NCI-H146 treated with DMSO at 0.1 percent for 48 hours (cell line): ENCODE data around the gene MCC.

Source experiments
- DNase-seq: peaks from one replicate; lab custom pipeline; 2025; ENCODE audit not compliant: unreplicated experiment; lab: John Stamatoyannopoulos, UW

Gene MCC

GRCh38 chr5:113325054-113325453 lies 163.2 kb downstream of the MCC start:
- DNase-seq, result no peak

GRCh38 chr5:113321276-113321675 lies 167.0 kb downstream of the MCC start:
- DNase-seq, result no peak

GRCh38 chr5:113320273-113320780 lies 167.9 kb downstream of the MCC start:
- no peak for DNase-seq

GRCh38 chr5:113319256-113320053 lies 168.8 kb downstream of the MCC start:
- DNase-seq, result no peak

- DNase-seq, result no peak
Measured at GRCh38 chr5:113317636-113318035, 170.6 kb downstream of the MCC start.

- no peak for DNase-seq
Measured at GRCh38 chr5:113311301-113311700, 177.0 kb downstream of the MCC start.

GRCh38 chr5:113302120-113302519 lies 186.1 kb downstream of the MCC start:
- DNase-seq, result no peak

GRCh38 chr5:113299591-113299990 lies 188.7 kb downstream of the MCC start:
- DNase-seq, result no peak

- no peak for DNase-seq
Measured at GRCh38 chr5:113296676-113297075, 191.6 kb downstream of the MCC start.

GRCh38 chr5:113295111-113295539 lies 193.1 kb downstream of the MCC start:
- DNase-seq, result no peak

GRCh38 chr5:113294311-113295110 lies 193.7 kb downstream of the MCC start:
- peak; percentile 29 for DNase-seq

GRCh38 chr5:113293975-113294310 lies 194.3 kb downstream of the MCC start:
- DNase-seq, result no peak

- DNase-seq, result no peak
Measured at GRCh38 chr5:113293068-113293974, 194.9 kb downstream of the MCC start.

- DNase-seq, result no peak
Measured at GRCh38 chr5:113292462-113292861, 195.8 kb downstream of the MCC start.

- DNase-seq, result no peak
Measured at GRCh38 chr5:113283558-113283957, 204.7 kb downstream of the MCC start.

GRCh38 chr5:113282472-113282871 lies 205.8 kb downstream of the MCC start:
- no peak for DNase-seq

- DNase-seq, result no peak
Measured at GRCh38 chr5:113281194-113281593, 207.1 kb downstream of the MCC start.

GRCh38 chr5:113280541-113280940 lies 207.7 kb downstream of the MCC start:
- no peak for DNase-seq

GRCh38 chr5:113278976-113279375 lies 209.3 kb downstream of the MCC start:
- no peak for DNase-seq

- no peak for DNase-seq
Measured at GRCh38 chr5:113276493-113276892, 211.8 kb downstream of the MCC start.

GRCh38 chr5:113276001-113276400 lies 212.3 kb downstream of the MCC start:
- no peak for DNase-seq
